Caco-2 (cell line): ENCODE data around the gene TOR2A. TPM values are rescaled to one million over a fixed set of nuclear protein-coding genes. Genes with fewer than 3 reads are reported as not detected.

ENCODE experiments used
- BruUV-seq: library from RNA; stranded (reverse); fragments of 400-500 nt; replicated peaks from 2 replicates; lab custom pipeline; 2021; lab: Mats Ljungman, UMichigan
- CTCF ChIA-PET: fragments of 300-600 bp; sonication (Branson Sonifier 250); formaldehyde crosslinking; loops from one replicate; lab custom pipeline; 2022; ENCODE audit warnings: antibody characterized with exemption; lab: Charles Lee
- POLR2A ChIA-PET: fragments of 300-600 bp; sonication (Branson Sonifier 250); formaldehyde crosslinking; loops from one replicate; lab custom pipeline; 2022; ENCODE audit warnings: antibody characterized with exemption; lab: Charles Lee
- DNase-seq, 2 experiments: peaks; one replicate each; pipeline versions ENCODE4 v3.0.0 to v3.0.0-alpha.2; 2020 to 2022
- H3K27me3 ChIP-seq: replicated peaks from 2 replicates; pipeline ENCODE4 v1.6.0; 2011; ENCODE audit warnings: low read length; ENCODE audit not compliant: control insufficient read depth, insufficient read depth
- H3K36me3 ChIP-seq: 2 replicates; pipeline ENCODE4 v1.5.1; 2011; ENCODE audit warnings: low read length; ENCODE audit not compliant: control insufficient read depth, insufficient read depth
- H3K4me1 ChIP-seq: fragments of 250-450 bp; sonication (Bioruptor Pico); 2 replicates; pipeline ENCODE4 v1.5.1; 2020; ENCODE audit warnings: mild to moderate bottlenecking
- H3K4me3 ChIP-seq: 2 replicates; pipeline ENCODE4 v1.5.1; 2011; ENCODE audit warnings: low read depth, mild to moderate bottlenecking, control low read depth, low read length
- H3K9me3 ChIP-seq: fragments of 250-450 bp; sonication (Bioruptor Pico); 2 replicates; pipeline ENCODE4 v1.5.1; 2020; ENCODE audit warnings: mild to moderate bottlenecking, moderate library complexity
- H3K27ac Mint-ChIP-seq: one replicate; pipeline ENCODE4 v1.8.0; 2022; ENCODE audit warnings: mixed read lengths; ENCODE audit not compliant: unreplicated experiment
- H3K27me3 Mint-ChIP-seq: one replicate; pipeline ENCODE4 v1.8.0; 2022; ENCODE audit warnings: mixed read lengths; ENCODE audit not compliant: insufficient read depth, unreplicated experiment
- H3K36me3 Mint-ChIP-seq: one replicate; pipeline ENCODE4 v1.8.0; 2022; ENCODE audit warnings: mild to moderate bottlenecking, mixed read lengths; ENCODE audit not compliant: insufficient read depth, unreplicated experiment
- H3K4me1 Mint-ChIP-seq: one replicate; pipeline ENCODE4 v1.8.0; 2022; ENCODE audit warnings: low read depth, mixed read lengths; ENCODE audit not compliant: unreplicated experiment
- H3K4me3 Mint-ChIP-seq: one replicate; pipeline ENCODE4 v1.8.0; 2022; ENCODE audit warnings: mild to moderate bottlenecking, moderate library complexity, mixed read lengths; ENCODE audit not compliant: unreplicated experiment
- H3K9me3 Mint-ChIP-seq: one replicate; pipeline ENCODE4 v1.8.0; 2022; ENCODE audit warnings: mixed read lengths; ENCODE audit not compliant: unreplicated experiment
- intact Hi-C: fragments of 100-400 bp; cut with micrococcal nuclease; formaldehyde crosslinking; loops from one replicate; pipeline ENCODE4 v1.10.0; 2022; ENCODE audit not compliant: unreplicated experiment
- total RNA-seq: library from RNA; stranded (reverse); gene quantifications from 2 replicates; pipeline ENCODE4 v1.2.3, GENCODE V29; 2022
- TF ChIP-seq, protein P1 (sequence below), 2 experiments: fragments of 200-600 bp in 1 of 2; IDR thresholded peaks; 1 replicate in 1 of 2; 2 replicates in 1 of 2; pipeline versions ENCODE4 v1.5.1 to v1.8.0; 2011 to 2022; ENCODE audit warnings: antibody characterized with exemption in 1 of 2, control low read depth in 1 of 2, inconsistent platforms in 1 of 2, low read depth in 1 of 2, low read length in 1 of 2, mild to moderate bottlenecking in 1 of 2, moderate library complexity in 1 of 2; ENCODE audit not compliant: insufficient read depth in 1 of 2, severe bottlenecking in 1 of 2, unreplicated experiment in 1 of 2

Gene TOR2A
- total RNA-seq, 1 experiment from 2014 or later = 12.9 TPM

DNA sequence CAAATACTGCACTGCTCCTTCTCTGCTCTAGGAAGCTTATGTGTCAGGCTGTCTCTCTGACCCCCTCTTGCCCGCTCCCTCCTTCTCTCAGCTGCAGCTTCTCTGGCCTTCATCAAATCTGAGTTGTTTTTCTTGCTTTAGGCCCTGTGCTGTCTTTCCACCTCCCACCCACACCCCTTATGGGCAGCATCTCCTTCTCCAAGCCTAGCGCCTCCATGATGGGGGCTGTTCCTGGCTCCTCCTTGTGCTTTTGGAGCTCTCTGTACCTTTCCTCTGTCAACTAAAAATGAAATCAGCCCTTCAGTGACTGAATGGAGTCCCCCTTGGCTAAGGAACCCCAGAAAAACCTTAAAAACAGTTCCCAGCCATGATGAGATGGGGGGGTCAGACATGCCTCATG is 35.0 kb downstream of the TOR2A start:
- Histone ChIP-seq H3K36me3 (no peaks in the 10 kb centered on the region), H3K4me3 (no peak overlapping the region), H3K27me3 (no peaks in the 10 kb centered on the region), H3K9me3 (no peaks in the 10 kb centered on the region), H3K4me1 (no peaks in the 10 kb centered on the region)
- H3K36me3 Mint-ChIP-seq = peaks cover 6% of the 10 kb centered on the region
- no peaks in the 10 kb centered on the region for H3K4me1 Mint-ChIP-seq
- H3K4me3 Mint-ChIP-seq = peak overlapping the region; percentile 45
- no peaks in the 10 kb centered on the region for H3K27me3 Mint-ChIP-seq
- ChIA-PET POLR2A (no interaction called here), CTCF (no interaction called here)
- no TSS peak for BruUV-seq
- DNase-seq = no peak
- H3K27ac Mint-ChIP-seq = no peak overlapping the region
- intact Hi-C loops = no loop called here
- H3K9me3 Mint-ChIP-seq = no peaks in the 10 kb centered on the region
- TF ChIP-seq, protein P1, sequence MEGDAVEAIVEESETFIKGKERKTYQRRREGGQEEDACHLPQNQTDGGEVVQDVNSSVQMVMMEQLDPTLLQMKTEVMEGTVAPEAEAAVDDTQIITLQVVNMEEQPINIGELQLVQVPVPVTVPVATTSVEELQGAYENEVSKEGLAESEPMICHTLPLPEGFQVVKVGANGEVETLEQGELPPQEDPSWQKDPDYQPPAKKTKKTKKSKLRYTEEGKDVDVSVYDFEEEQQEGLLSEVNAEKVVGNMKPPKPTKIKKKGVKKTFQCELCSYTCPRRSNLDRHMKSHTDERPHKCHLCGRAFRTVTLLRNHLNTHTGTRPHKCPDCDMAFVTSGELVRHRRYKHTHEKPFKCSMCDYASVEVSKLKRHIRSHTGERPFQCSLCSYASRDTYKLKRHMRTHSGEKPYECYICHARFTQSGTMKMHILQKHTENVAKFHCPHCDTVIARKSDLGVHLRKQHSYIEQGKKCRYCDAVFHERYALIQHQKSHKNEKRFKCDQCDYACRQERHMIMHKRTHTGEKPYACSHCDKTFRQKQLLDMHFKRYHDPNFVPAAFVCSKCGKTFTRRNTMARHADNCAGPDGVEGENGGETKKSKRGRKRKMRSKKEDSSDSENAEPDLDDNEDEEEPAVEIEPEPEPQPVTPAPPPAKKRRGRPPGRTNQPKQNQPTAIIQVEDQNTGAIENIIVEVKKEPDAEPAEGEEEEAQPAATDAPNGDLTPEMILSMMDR (IDR thresholded peaks at IDR 0.05; ENCODE audit: insufficient read depth in 1 of 2, low read depth in 1 of 2, low read length in 1 of 2, severe bottlenecking in 1 of 2, unreplicated experiment in 1 of 2) = no peak

DNA sequence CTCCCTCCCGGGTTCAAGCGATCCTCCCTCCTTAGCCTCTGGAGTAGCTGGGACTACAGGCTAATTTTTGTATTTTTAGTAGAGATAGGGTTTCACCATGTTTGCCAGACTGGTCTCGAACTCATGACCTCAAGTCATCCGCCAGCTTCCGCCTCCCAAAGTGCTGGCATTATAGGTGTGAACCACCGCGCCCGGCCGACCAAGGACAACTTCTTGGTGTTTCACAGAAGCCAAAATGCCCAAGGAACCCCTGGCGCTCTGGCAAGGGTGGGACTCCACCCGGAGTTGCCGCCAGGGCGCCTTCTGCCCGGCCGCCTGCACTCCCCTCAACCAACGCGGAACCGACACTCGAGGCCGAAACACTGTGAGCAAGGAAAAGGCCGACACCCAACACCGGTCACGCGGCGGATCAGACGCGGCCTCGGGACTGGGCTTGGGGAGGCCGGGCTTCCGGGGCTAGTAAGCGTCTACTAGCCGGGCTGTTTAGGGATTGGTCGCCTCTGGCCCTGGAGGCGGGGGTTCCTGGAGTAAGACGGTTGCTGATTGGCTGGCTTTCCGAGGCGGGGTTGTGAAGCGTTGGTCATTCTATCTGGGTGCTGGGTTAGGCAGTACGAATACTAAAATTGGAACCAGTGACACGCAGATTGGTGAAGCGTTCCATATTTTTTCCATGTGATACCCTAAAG is 36.0 kb downstream of the TOR2A start:
- H3K4me3 Mint-ChIP-seq = peak overlapping the region; percentile 80
- H3K9me3 Mint-ChIP-seq = no peaks in the 10 kb centered on the region
- TF ChIP-seq, protein P1 (IDR thresholded peaks at IDR 0.05; ENCODE audit: insufficient read depth in 1 of 2, low read depth in 1 of 2, low read length in 1 of 2, severe bottlenecking in 1 of 2, unreplicated experiment in 1 of 2) = peak in 1 of 2 experiments; percentile 12
- no peaks in the 10 kb centered on the region for H3K36me3 ChIP-seq
- H3K27me3 Mint-ChIP-seq = no peaks in the 10 kb centered on the region
- ChIA-PET POLR2A (no interaction called here), CTCF (no interaction called here)
- no peaks in the 10 kb centered on the region for H3K4me1 ChIP-seq
- intact Hi-C loops = no loop called here
- H3K36me3 Mint-ChIP-seq = peaks cover 6% of the 10 kb centered on the region
- H3K4me1 Mint-ChIP-seq = no peaks in the 10 kb centered on the region
- DNase-seq = peak; percentile 97 to 98
- H3K27me3 ChIP-seq = no peaks in the 10 kb centered on the region
- BruUV-seq = TSS peak; percentile 82
- peak overlapping the region; percentile 90 for H3K27ac Mint-ChIP-seq
- H3K4me3 ChIP-seq = peak overlapping the region; percentile 57
- no peaks in the 10 kb centered on the region for H3K9me3 ChIP-seq

DNA sequence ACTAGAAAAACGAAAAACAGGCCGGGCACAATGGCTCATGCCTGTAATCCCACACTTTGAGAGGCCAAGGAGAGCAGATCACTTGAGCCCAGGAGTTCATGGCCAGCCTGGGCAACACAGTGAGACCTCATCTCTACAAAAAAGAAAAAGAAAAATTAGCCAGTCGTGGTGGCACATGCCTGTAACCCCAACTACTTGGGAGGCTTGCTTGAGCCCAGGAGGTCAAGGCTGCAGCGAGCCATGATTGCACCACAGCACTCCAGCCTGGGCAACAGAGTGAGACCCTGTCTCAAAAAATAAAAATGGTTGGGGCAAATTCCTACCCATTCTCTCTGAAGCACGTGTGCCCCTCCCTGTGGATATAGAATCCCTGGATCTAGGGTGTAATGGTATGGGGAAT is 36.7 kb downstream of the TOR2A start:
- DNase-seq = no peak
- BruUV-seq = no TSS peak
- H3K4me1 ChIP-seq = no peaks in the 10 kb centered on the region
- Mint-ChIP-seq H3K9me3 (no peaks in the 10 kb centered on the region), H3K4me1 (no peaks in the 10 kb centered on the region), H3K36me3 (peaks cover 6% of the 10 kb centered on the region), H3K27me3 (no peaks in the 10 kb centered on the region), H3K27ac (no peak overlapping the region), H3K4me3 (no peak overlapping the region)
- no peaks in the 10 kb centered on the region for H3K9me3 ChIP-seq
- POLR2A ChIA-PET = no interaction called here
- TF ChIP-seq, protein P1 (IDR thresholded peaks at IDR 0.05; ENCODE audit: insufficient read depth in 1 of 2, low read depth in 1 of 2, low read length in 1 of 2, severe bottlenecking in 1 of 2, unreplicated experiment in 1 of 2) = no peak
- no peak overlapping the region for H3K4me3 ChIP-seq
- no peaks in the 10 kb centered on the region for H3K27me3 ChIP-seq
- intact Hi-C loops = no loop called here
- no peaks in the 10 kb centered on the region for H3K36me3 ChIP-seq
- CTCF ChIA-PET = no interaction called here
